ENCODE measurements around the gene HACD4.

GRCh38 chr9:20984506-20984905 lies 46.9 kb downstream of the HACD4 start:
- TF ChIP-seq CTCF (IDR thresholded peaks at IDR 0.05 in 4 of 5, conservative IDR thresholded peaks at IDR 0.05 in 1 of 5) (no peak), POLR2A (IDR thresholded peaks at IDR 0.05) (no peak)

Data from gastrocnemius medialis (tissue), 4 donors.